DLD1 (cell line): ENCODE measurements around the gene AGAP9.
"Not testable (repeated sequence)": the region's sequence is repeated elsewhere in the genome, so short reads cannot be mapped to it uniquely, and the experiment has no call there.

Experiments
- in situ Hi-C: cut with HindIII; loops from 2 replicates; pipeline ENCODE4 v1.10.0; 2017; ENCODE audit warnings: low sequenced_read_pairs

AGAP9 gene

GRCh38 chr10:47458466-47459154 lies 64.8 kb downstream of the AGAP9 start:
- in situ Hi-C loops = no loop called here

- in situ Hi-C loops = no loop called here
Measured at GRCh38 chr10:47457826-47458225, 65.6 kb downstream of the AGAP9 start.

- in situ Hi-C loops = no loop called here
Measured at GRCh38 chr10:47457528-47457820, 66.0 kb downstream of the AGAP9 start.

- in situ Hi-C loops = no loop called here
Measured at GRCh38 chr10:47456794-47457527, 66.5 kb downstream of the AGAP9 start.

- in situ Hi-C loops = no loop called here
Measured at GRCh38 chr10:47456079-47456785, 67.2 kb downstream of the AGAP9 start.

- in situ Hi-C loops = not testable (repeated sequence)
Measured at GRCh38 chr10:47455350-47456078, 67.9 kb downstream of the AGAP9 start.

- in situ Hi-C loops = no loop called here
Measured at GRCh38 chr10:47454780-47455058, 68.7 kb downstream of the AGAP9 start.

GRCh38 chr10:47454008-47454779 lies 69.2 kb downstream of the AGAP9 start:
- in situ Hi-C loops = no loop called here

- in situ Hi-C loops = no loop called here
Measured at GRCh38 chr10:47453141-47454007, 70.1 kb downstream of the AGAP9 start.

- in situ Hi-C loops = no loop called here
Measured at GRCh38 chr10:47452495-47453140, 70.8 kb downstream of the AGAP9 start.

- in situ Hi-C loops = no loop called here
Measured at GRCh38 chr10:47451998-47452494, 71.4 kb downstream of the AGAP9 start.
